Panc1 (cell line): ENCODE results near the gene KCNQ1. TPM values are rescaled to one million over a fixed set of nuclear protein-coding genes. Genes with fewer than 3 reads are reported as not detected.
A peak's percentile ranks its signal among the peaks of the same experiment; 100 is the strongest.

ENCODE experiments used
- ATAC-seq: fragments of 200-7000 bp; cut with Tn5 transposase; 2 replicates; pipeline ENCODE4 v1.9.1; 2020; ENCODE audit warnings: mild to moderate bottlenecking, moderate library complexity
- BruUV-seq: library from RNA; stranded (reverse); fragments of 400-500 nt; replicated peaks from 2 replicates; lab custom pipeline; 2021; lab: Mats Ljungman, UMichigan
- CTCF ChIA-PET: fragments of 300-600 bp; sonication (Branson Sonifier 250); formaldehyde crosslinking; loops from one replicate; lab custom pipeline; 2022; ENCODE audit warnings: antibody characterized with exemption; lab: Charles Lee
- POLR2A ChIA-PET: fragments of 300-600 bp; sonication (Branson Sonifier 250); formaldehyde crosslinking; loops from one replicate; lab custom pipeline; 2022; ENCODE audit warnings: antibody characterized with exemption; lab: Charles Lee
- DNase-seq: peaks from one replicate; pipeline ENCODE4 v3.0.0-alpha.2; 2010; ENCODE audit warnings: low read depth, low spot score
- H3K27ac ChIP-seq: 2 replicates; pipeline ENCODE4 v1.5.1; 2011; ENCODE audit warnings: mild to moderate bottlenecking, low read length, inconsistent platforms
- H3K27me3 ChIP-seq: fragments of 200-500 bp; sonication (Bioruptor generic); 2 replicates; pipeline ENCODE4 v1.6.0; 2014; ENCODE audit warnings: low read length, inconsistent platforms; ENCODE audit not compliant: control insufficient read depth, insufficient read depth
- H3K36me3 ChIP-seq: fragments of 200-500 bp; sonication (Bioruptor generic); 2 replicates; pipeline ENCODE4 v1.5.1; 2014; ENCODE audit warnings: inconsistent platforms, mild to moderate bottlenecking, low read length, moderate library complexity; ENCODE audit not compliant: control insufficient read depth, insufficient read depth
- H3K4me1 ChIP-seq: 2 replicates; pipeline ENCODE4 v1.5.1; 2011; ENCODE audit warnings: inconsistent platforms, mild to moderate bottlenecking, low read length, moderate library complexity; ENCODE audit not compliant: control insufficient read depth, insufficient read depth
- H3K4me3 ChIP-seq, 2 experiments: 2 replicates each; pipeline ENCODE4 v1.5.1; 2011 to 2012; ENCODE audit warnings: low read depth in 2 of 2, low read length in 2 of 2, mild to moderate bottlenecking in 2 of 2, inconsistent platforms in 1 of 2, moderate library complexity in 1 of 2
- H3K9me3 ChIP-seq: fragments of 200-500 bp; sonication (Bioruptor generic); 2 replicates; pipeline ENCODE4 v1.5.1; 2014; ENCODE audit warnings: low read depth, mild to moderate bottlenecking, inconsistent platforms, low read length, moderate library complexity; ENCODE audit not compliant: control insufficient read depth, insufficient read depth
- POLR2AphosphoS5 ChIP-seq: IDR thresholded peaks from 2 replicates; pipeline ENCODE4 v1.6.1; 2012; ENCODE audit warnings: mild to moderate bottlenecking, low read depth, low read length, moderate library complexity
- SIN3A ChIP-seq: IDR thresholded peaks from 2 replicates; pipeline ENCODE4 v1.6.1; 2012; ENCODE audit warnings: low read depth, mild to moderate bottlenecking, low read length, moderate library complexity, borderline replicate concordance; ENCODE audit not compliant: insufficient read depth
- TCF7L2 ChIP-seq: IDR thresholded peaks from 2 replicates; pipeline ENCODE4 v1.6.1; 2011; ENCODE audit warnings: mild to moderate bottlenecking, low read depth, low read length, inconsistent platforms
- in situ Hi-C: cut with HindIII; loops from 2 replicates; pipeline ENCODE4 v1.10.0; 2016; ENCODE audit warnings: low sequenced_read_pairs, low pct_unique_long_range_greater_than_20kb
- intact Hi-C: fragments of 100-400 bp; cut with micrococcal nuclease; formaldehyde crosslinking; loops from one replicate; pipeline ENCODE4 v1.10.0; 2022; ENCODE audit not compliant: unreplicated experiment
- total RNA-seq: library from RNA; stranded (reverse); gene quantifications from one replicate; pipeline ENCODE4 v1.2.1, GENCODE V29; 2021; ENCODE audit not compliant: unreplicated experiment
- TF ChIP-seq, protein P1 (sequence below): fragments of 450-650 bp; IDR thresholded peaks from 2 replicates; pipeline ENCODE4 v1.5.1; 2017; ENCODE audit warnings: mild to moderate bottlenecking
- TF ChIP-seq, protein P2 (sequence below), 2 experiments: IDR thresholded peaks; 2 replicates each; pipeline ENCODE4 v1.6.1; 2011 to 2012; ENCODE audit warnings: low read depth in 2 of 2, control low read depth in 1 of 2, low read length in 1 of 2, mild to moderate bottlenecking in 1 of 2, moderate library complexity in 1 of 2; ENCODE audit not compliant: insufficient read depth in 1 of 2

KCNQ1 gene
- total RNA-seq, 1 experiment from 2014 or later: 1.0 TPM

DNA sequence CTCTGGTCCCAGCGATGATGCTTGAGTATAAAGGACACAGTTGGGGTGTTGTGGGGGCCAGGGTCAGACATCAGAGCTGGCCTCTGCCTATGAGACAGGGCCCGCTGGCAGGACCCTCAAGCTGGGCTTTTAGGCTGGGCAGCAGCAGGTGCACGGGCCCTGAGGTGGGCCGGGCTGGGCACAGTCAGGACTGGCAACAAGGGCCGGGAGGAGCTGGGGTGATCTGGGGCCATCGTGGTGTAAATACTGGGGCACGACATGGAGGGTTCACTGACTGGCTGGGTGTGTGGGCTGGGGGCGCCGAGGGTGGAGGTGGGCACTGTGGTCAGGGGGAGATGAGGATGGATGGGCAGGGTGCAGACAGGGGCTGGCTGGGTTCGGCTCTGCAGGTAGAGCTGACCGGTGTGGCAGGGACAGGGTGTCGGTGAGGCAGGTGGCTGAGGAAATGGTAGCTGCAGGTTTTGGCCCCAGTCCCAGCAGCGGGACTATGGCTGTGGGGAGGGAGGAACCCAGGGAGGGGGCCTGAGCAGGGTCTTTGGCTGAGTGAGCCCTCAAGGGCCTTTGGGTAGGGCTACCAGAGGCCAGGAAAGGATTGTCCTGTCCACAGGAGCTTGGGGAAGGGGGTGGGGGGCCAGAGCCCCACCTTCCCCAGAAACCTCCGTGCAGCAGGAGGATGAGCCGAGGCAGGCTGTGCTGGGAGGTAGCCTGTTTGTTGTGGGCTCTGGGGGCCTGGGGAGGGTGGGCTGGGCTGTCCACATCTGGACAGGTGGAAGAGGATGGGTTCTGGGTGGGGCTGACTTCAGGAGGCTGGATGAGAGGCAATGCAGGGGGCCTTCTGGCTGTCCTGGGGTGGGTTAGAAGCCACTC is 81.4 kb downstream of the KCNQ1 start:
- no peak overlapping the region for H3K4me3 ChIP-seq
- ChIA-PET CTCF (interaction anchor here (0.6 to 1.6 kb wide), 2 partner anchors 98 to 340 kb away, joined by 3 to 6 read pairs; no protein-coding TSS in a partner anchor), POLR2A (no interaction called here)
- DNase-seq (no peak), ATAC-seq (no peak)
- H3K4me1 ChIP-seq: no peaks in the 10 kb centered on the region
- in situ Hi-C loops (no loop called here), intact Hi-C loops (loop anchor here (10.0 kb wide), 1 partner anchor 211 kb away; no protein-coding TSS in a partner anchor)
- TF ChIP-seq, protein P1, sequence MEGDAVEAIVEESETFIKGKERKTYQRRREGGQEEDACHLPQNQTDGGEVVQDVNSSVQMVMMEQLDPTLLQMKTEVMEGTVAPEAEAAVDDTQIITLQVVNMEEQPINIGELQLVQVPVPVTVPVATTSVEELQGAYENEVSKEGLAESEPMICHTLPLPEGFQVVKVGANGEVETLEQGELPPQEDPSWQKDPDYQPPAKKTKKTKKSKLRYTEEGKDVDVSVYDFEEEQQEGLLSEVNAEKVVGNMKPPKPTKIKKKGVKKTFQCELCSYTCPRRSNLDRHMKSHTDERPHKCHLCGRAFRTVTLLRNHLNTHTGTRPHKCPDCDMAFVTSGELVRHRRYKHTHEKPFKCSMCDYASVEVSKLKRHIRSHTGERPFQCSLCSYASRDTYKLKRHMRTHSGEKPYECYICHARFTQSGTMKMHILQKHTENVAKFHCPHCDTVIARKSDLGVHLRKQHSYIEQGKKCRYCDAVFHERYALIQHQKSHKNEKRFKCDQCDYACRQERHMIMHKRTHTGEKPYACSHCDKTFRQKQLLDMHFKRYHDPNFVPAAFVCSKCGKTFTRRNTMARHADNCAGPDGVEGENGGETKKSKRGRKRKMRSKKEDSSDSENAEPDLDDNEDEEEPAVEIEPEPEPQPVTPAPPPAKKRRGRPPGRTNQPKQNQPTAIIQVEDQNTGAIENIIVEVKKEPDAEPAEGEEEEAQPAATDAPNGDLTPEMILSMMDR: no peak
- TF ChIP-seq, protein P2, sequence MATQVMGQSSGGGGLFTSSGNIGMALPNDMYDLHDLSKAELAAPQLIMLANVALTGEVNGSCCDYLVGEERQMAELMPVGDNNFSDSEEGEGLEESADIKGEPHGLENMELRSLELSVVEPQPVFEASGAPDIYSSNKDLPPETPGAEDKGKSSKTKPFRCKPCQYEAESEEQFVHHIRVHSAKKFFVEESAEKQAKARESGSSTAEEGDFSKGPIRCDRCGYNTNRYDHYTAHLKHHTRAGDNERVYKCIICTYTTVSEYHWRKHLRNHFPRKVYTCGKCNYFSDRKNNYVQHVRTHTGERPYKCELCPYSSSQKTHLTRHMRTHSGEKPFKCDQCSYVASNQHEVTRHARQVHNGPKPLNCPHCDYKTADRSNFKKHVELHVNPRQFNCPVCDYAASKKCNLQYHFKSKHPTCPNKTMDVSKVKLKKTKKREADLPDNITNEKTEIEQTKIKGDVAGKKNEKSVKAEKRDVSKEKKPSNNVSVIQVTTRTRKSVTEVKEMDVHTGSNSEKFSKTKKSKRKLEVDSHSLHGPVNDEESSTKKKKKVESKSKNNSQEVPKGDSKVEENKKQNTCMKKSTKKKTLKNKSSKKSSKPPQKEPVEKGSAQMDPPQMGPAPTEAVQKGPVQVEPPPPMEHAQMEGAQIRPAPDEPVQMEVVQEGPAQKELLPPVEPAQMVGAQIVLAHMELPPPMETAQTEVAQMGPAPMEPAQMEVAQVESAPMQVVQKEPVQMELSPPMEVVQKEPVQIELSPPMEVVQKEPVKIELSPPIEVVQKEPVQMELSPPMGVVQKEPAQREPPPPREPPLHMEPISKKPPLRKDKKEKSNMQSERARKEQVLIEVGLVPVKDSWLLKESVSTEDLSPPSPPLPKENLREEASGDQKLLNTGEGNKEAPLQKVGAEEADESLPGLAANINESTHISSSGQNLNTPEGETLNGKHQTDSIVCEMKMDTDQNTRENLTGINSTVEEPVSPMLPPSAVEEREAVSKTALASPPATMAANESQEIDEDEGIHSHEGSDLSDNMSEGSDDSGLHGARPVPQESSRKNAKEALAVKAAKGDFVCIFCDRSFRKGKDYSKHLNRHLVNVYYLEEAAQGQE (IDR thresholded peaks at IDR 0.05; ENCODE audit: insufficient read depth in 1 of 2, low read depth in 2 of 2, low read length in 1 of 2): no peak
- TF ChIP-seq POLR2AphosphoS5 (no peak), SIN3A (no peak), TCF7L2 (no peak)
- H3K9me3 ChIP-seq: no peaks in the 10 kb centered on the region
- no TSS peak for BruUV-seq
- H3K36me3 ChIP-seq: no peaks in the 10 kb centered on the region
- no peak overlapping the region for H3K27ac ChIP-seq
- no peaks in the 10 kb centered on the region for H3K27me3 ChIP-seq

DNA sequence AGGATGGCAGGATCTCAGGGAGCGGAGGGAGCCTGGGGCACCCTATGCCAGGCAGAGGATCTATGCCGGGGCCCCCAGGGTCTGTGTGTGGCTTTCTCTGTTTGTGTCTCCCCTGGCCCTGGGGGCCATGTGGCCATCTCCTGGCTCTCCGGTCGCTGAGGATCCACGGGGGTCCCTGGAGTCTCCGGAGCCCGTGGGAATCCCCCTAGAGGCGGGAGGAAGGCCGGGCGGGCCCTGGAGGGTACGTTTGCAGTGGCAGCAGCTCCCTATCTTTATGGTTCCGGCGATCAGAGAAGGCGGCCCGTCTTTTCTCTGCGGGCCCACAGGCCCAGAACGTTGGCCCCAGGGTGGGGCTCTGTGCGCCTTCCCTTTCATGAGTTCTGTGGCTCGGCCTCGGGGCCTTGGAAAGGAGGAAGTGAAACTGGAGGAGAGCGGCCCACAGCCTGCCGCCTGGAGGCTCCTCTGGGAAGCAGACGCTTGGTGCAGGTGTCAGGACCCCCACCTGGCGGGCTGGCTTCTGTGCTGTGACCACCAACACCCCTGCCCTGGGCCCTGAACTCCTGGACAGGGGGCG is 82.1 kb downstream of the KCNQ1 start:
- BruUV-seq: no TSS peak

More for the DNA sequence above, 82.1 kb downstream of the KCNQ1 start:
- in situ Hi-C loops: no loop called here
- Histone ChIP-seq H3K9me3 (no peaks in the 10 kb centered on the region), H3K27me3 (no peaks in the 10 kb centered on the region), H3K36me3 (no peaks in the 10 kb centered on the region), H3K4me3 (peak overlapping the region in 1 of 2 experiments; percentile 29; a peak in 2 of 4 replicates), H3K27ac (no peak overlapping the region), H3K4me1 (no peaks in the 10 kb centered on the region)
- peak; percentile 41; the same call in 1 of the 2 replicates for TF ChIP-seq TCF7L2
- no peak for TF ChIP-seq POLR2AphosphoS5
- CTCF ChIA-PET: interaction anchor here (0.7 to 1.6 kb wide), 2 partner anchors 99 to 318 kb away, joined by 3 to 6 read pairs; no protein-coding TSS in a partner anchor
- intact Hi-C loops: loop anchor here (10.0 kb wide), 1 partner anchor 212 kb away; no protein-coding TSS in a partner anchor
- DNase-seq: no peak
- POLR2A ChIA-PET: no interaction called here
- 0 out of 2 replicates have a peak, but pooled peaks have one; percentile 23 for ATAC-seq
